H1 (cell line): ENCODE data around the gene BRAP. TPM values are rescaled to one million over a fixed set of nuclear protein-coding genes. Genes with fewer than 3 reads are reported as not detected.

ENCODE experiments used
- CTCF ChIA-PET: fragments of 300-600 bp; sonication (Branson Sonifier 250); formaldehyde crosslinking; loops from one replicate; lab custom pipeline; 2021; ENCODE audit not compliant: partially characterized antibody; lab: Charles Lee
- POLR2A ChIA-PET: fragments of 300-600 bp; sonication (Branson Sonifier 250); formaldehyde crosslinking; loops from one replicate; lab custom pipeline; 2021; ENCODE audit warnings: inconsistent platforms; ENCODE audit not compliant: partially characterized antibody; lab: Charles Lee
- DNase-seq, 2 experiments: peaks; one replicate each; pipeline versions ENCODE4 v3.0.0 to v3.0.0-alpha.2; 2010 to 2022; ENCODE audit warnings: low spot score in 2 of 2, low read depth in 1 of 2, mixed read lengths in 1 of 2
- FAIRE-seq: peaks from 2 replicates; lab custom pipeline; 2011; peaks lifted over from hg19 to GRCh38; lab: Jason Lieb, UNC
- H2AFZ ChIP-seq: 2 replicates; pipeline ENCODE4 v1.8.1; 2012; ENCODE audit warnings: low read length, inconsistent platforms
- H2AK5ac ChIP-seq: 2 replicates; pipeline ENCODE4 v1.6.1; 2013; ENCODE audit warnings: low read depth, low read length
- H2BK120ac ChIP-seq: replicated peaks from 2 replicates; pipeline ENCODE3; 2013; ENCODE audit warnings: low read depth, low read length, inconsistent platforms
- H2BK12ac ChIP-seq: 2 replicates; pipeline ENCODE4 v1.6.1; 2013; ENCODE audit warnings: low read depth, low read length
- H2BK15ac ChIP-seq: 2 replicates; pipeline ENCODE4 v1.6.1; 2013; ENCODE audit warnings: low read length
- H2BK20ac ChIP-seq: 2 replicates; pipeline ENCODE4 v1.6.1; 2013; ENCODE audit warnings: low read length
- H2BK5ac ChIP-seq: 2 replicates; pipeline ENCODE4 v1.6.1; 2013; ENCODE audit warnings: low read depth, low read length
- H3K14ac ChIP-seq: 2 replicates; pipeline ENCODE4 v1.6.1; 2013; ENCODE audit warnings: inconsistent platforms; ENCODE audit not compliant: insufficient read length
- H3K18ac ChIP-seq: 2 replicates; pipeline ENCODE4 v1.6.1; 2013; ENCODE audit warnings: low read length; ENCODE audit errors: extremely low read depth
- H3K23ac ChIP-seq: 2 replicates; pipeline ENCODE4 v1.6.1; 2013; ENCODE audit warnings: inconsistent platforms; ENCODE audit not compliant: insufficient read length
- H3K23me2 ChIP-seq: 2 replicates; pipeline ENCODE4 v1.6.1; 2013; ENCODE audit warnings: low read depth, low read length
- H3K27ac ChIP-seq: 2 replicates; pipeline ENCODE4 v1.6.1; 2011; ENCODE audit warnings: low read depth, low read length, inconsistent platforms
- H3K27me3 ChIP-seq, 4 experiments: replicated peaks in 1 of 4; 1 replicate in 1 of 4; 2 replicates in 3 of 4; pipeline versions ENCODE4 v1.6.1 to v1.8.1; 2011 to 2013; ENCODE audit warnings: low read length in 3 of 4, mild to moderate bottlenecking in 3 of 4, inconsistent platforms in 2 of 4, mixed read lengths in 2 of 4, moderate library complexity in 1 of 4; ENCODE audit not compliant: control insufficient read depth in 3 of 4, insufficient read depth in 3 of 4; ENCODE audit errors: extremely low read depth in 1 of 4
- H3K36me3 ChIP-seq, 4 experiments: 2 replicates each; pipeline versions ENCODE4 v1.6.1 to v1.8.1; 2011 to 2013; ENCODE audit warnings: mild to moderate bottlenecking in 4 of 4, low read length in 3 of 4, moderate library complexity in 2 of 4, control low read depth in 1 of 4, inconsistent platforms in 1 of 4; ENCODE audit not compliant: insufficient read depth in 4 of 4, control insufficient read depth in 2 of 4
- H3K4ac ChIP-seq: replicated peaks from 2 replicates; pipeline ENCODE3; 2013; ENCODE audit warnings: low read length, low read depth, mixed read lengths, inconsistent platforms; ENCODE audit not compliant: insufficient read length
- H3K4me1 ChIP-seq, 4 experiments: replicated peaks in 1 of 4; 1 replicate in 1 of 4; 2 replicates in 3 of 4; pipeline versions ENCODE4 v1.6.1 to v1.8.1; 2011 to 2013; ENCODE audit warnings: low read length in 3 of 4, inconsistent platforms in 2 of 4, mixed read lengths in 1 of 4; ENCODE audit not compliant: insufficient read depth in 4 of 4, control insufficient read depth in 3 of 4
- H3K4me2 ChIP-seq, 2 experiments: 2 replicates each; pipeline versions ENCODE4 v1.6.1 to v1.8.1; 2011 to 2013; ENCODE audit warnings: low read depth in 2 of 2, low read length in 2 of 2, control low read depth in 1 of 2, inconsistent platforms in 1 of 2, mild to moderate bottlenecking in 1 of 2; ENCODE audit not compliant: insufficient read depth in 1 of 2
- H3K4me3 ChIP-seq, 4 experiments: fragments of 200-600, 300-600 bp in 1 of 4; sonication (generic), shearing (Covaris generic), sonication (Bioruptor Twin) in 1 of 4; 2 replicates each; pipeline versions ENCODE4 v1.5.1 to v1.8.1; 2011 to 2016; ENCODE audit warnings: low read length in 4 of 4, low read depth in 3 of 4, control low read depth in 2 of 4, inconsistent platforms in 2 of 4, mild to moderate bottlenecking in 2 of 4, mixed read lengths in 1 of 4, moderate library complexity in 1 of 4; ENCODE audit not compliant: insufficient read depth in 2 of 4; ENCODE audit errors: extremely low read depth in 1 of 4
- H3K56ac ChIP-seq: replicated peaks from 2 replicates; pipeline ENCODE3; 2013; ENCODE audit warnings: low read depth, mild to moderate bottlenecking, mixed read lengths, low read length, inconsistent platforms; ENCODE audit not compliant: insufficient read length
- H3K79me1 ChIP-seq: 2 replicates; pipeline ENCODE4 v1.6.1; 2013; ENCODE audit warnings: low read depth, low read length, control low read depth
- H3K79me2 ChIP-seq, 2 experiments: 2 replicates each; pipeline versions ENCODE4 v1.6.1 to v1.8.1; 2012 to 2013; ENCODE audit warnings: low read length in 2 of 2, mild to moderate bottlenecking in 2 of 2, inconsistent platforms in 1 of 2; ENCODE audit not compliant: insufficient read depth in 2 of 2, control insufficient read depth in 1 of 2
- H3K9ac ChIP-seq, 4 experiments: replicated peaks in 1 of 4; 1 replicate in 1 of 4; 2 replicates in 3 of 4; pipeline versions ENCODE4 v1.6.1 to v1.8.1; 2011 to 2013; ENCODE audit warnings: low read depth in 3 of 4, low read length in 3 of 4, control low read depth in 2 of 4, mild to moderate bottlenecking in 2 of 4, moderate library complexity in 2 of 4, inconsistent platforms in 1 of 4; ENCODE audit errors: extremely low read depth in 1 of 4
- H3K9me3 ChIP-seq, 2 experiments: 2 replicates each; pipeline versions ENCODE4 v1.6.1 to v1.8.1; 2012 to 2013; ENCODE audit warnings: mild to moderate bottlenecking in 2 of 2, moderate library complexity in 2 of 2, control low read depth in 1 of 2, inconsistent platforms in 1 of 2, low read depth in 1 of 2, low read length in 1 of 2, mixed read lengths in 1 of 2; ENCODE audit not compliant: insufficient read depth in 2 of 2
- H4K20me1 ChIP-seq, 2 experiments: replicated peaks in 1 of 2; 2 replicates each; pipeline versions ENCODE3 to v1.8.1; 2011 to 2013; ENCODE audit warnings: inconsistent platforms in 2 of 2, low read length in 2 of 2, mild to moderate bottlenecking in 1 of 2; ENCODE audit not compliant: insufficient read depth in 2 of 2, control insufficient read depth in 1 of 2
- H4K5ac ChIP-seq: 2 replicates; pipeline ENCODE4 v1.6.1; 2013; ENCODE audit warnings: low read length, low read depth, mixed read lengths, inconsistent platforms; ENCODE audit not compliant: insufficient read length
- H4K8ac ChIP-seq: 2 replicates; pipeline ENCODE4 v1.8.0; 2013; ENCODE audit warnings: mild to moderate bottlenecking, moderate library complexity, low read length, inconsistent platforms; ENCODE audit not compliant: insufficient read depth; ENCODE audit errors: extremely low read depth
- H4K91ac ChIP-seq: replicated peaks from 2 replicates; pipeline ENCODE3; 2013; ENCODE audit warnings: low read length, mixed read lengths, inconsistent platforms; ENCODE audit not compliant: insufficient read length
- CHD1 ChIP-seq: IDR thresholded peaks from 2 replicates; pipeline ENCODE4 v1.6.1; 2012; ENCODE audit warnings: low read depth, low read length, improper control_type of control experiment
- CREB1 ChIP-seq: IDR thresholded peaks from 2 replicates; pipeline ENCODE4 v1.6.1; 2012; ENCODE audit warnings: inconsistent platforms
- CTCF ChIP-seq, 3 experiments: IDR thresholded peaks; 1 replicate in 2 of 3; 2 replicates in 1 of 3; pipeline versions ENCODE4 v1.5.1 to v1.6.1; 2011; ENCODE audit warnings: low read length in 3 of 3, mild to moderate bottlenecking in 3 of 3, inconsistent platforms in 2 of 3, low read depth in 1 of 3, moderate library complexity in 1 of 3; ENCODE audit not compliant: insufficient read depth in 1 of 3; ENCODE audit errors: control extremely low read depth in 1 of 3
- E2F6 ChIP-seq: IDR thresholded peaks from 2 replicates; pipeline ENCODE4 v1.6.1; 2012; ENCODE audit warnings: inconsistent platforms
- JUND ChIP-seq: IDR thresholded peaks from 2 replicates; pipeline ENCODE4 v1.6.1; 2011; ENCODE audit warnings: mild to moderate bottlenecking, improper control_type of control experiment, low read length
- MAX ChIP-seq: IDR thresholded peaks from 2 replicates; pipeline ENCODE4 v1.6.1; 2012; ENCODE audit warnings: inconsistent platforms
- POLR2A ChIP-seq, 2 experiments: IDR thresholded peaks; 1 replicate in 1 of 2; 2 replicates in 1 of 2; pipeline ENCODE4 v1.6.1; 2011; ENCODE audit warnings: low read depth in 2 of 2, low read length in 2 of 2, mild to moderate bottlenecking in 2 of 2; ENCODE audit errors: control extremely low read depth in 1 of 2
- POLR2AphosphoS5 ChIP-seq: IDR thresholded peaks from 2 replicates; pipeline ENCODE4 v1.6.1; 2011; ENCODE audit warnings: low read depth, low read length
- SIN3A ChIP-seq, 2 experiments: IDR thresholded peaks in 1 of 2; conservative IDR thresholded peaks in 1 of 2; 2 replicates each; pipeline ENCODE4 v1.6.1; 2011 to 2012; ENCODE audit warnings: low read length in 2 of 2, improper control_type of control experiment in 1 of 2, low read depth in 1 of 2, mild to moderate bottlenecking in 1 of 2
- TCF12 ChIP-seq: IDR thresholded peaks from 2 replicates; pipeline ENCODE4 v1.6.1; 2011; ENCODE audit warnings: low read depth, mild to moderate bottlenecking, low read length
- TEAD4 ChIP-seq: IDR thresholded peaks from 2 replicates; pipeline ENCODE4 v1.6.1; 2012; ENCODE audit warnings: low read depth, low read length, inconsistent platforms, mixed read lengths
- WGBS, 2 experiments: shearing (Covaris generic) in 1 of 2; methylation state at CpG; one replicate each; pipeline versions ENCODE4 v1.1.6 to v1.1.7; 2013 to 2015; ENCODE audit warnings: low lambda C conversion rate in 2 of 2, mixed read lengths in 2 of 2, inconsistent platforms in 1 of 2, low coverage in 1 of 2, missing lambda C conversion rate in 1 of 2; ENCODE audit not compliant: insufficient replicate concordance in 2 of 2, insufficient coverage in 1 of 2, insufficient read length in 1 of 2; ENCODE audit errors: extremely low coverage in 1 of 2, missing lambda C conversion rate in 1 of 2; 5-methylcytosine and 5-hydroxymethylcytosine counted together
- polyA plus RNA-seq, 7 experiments: library from polyadenylated mRNA; depleted of rRNA in 3 of 7; stranded (reverse) in 5 of 7; unstranded in 2 of 7; fragments of >200 nt in 5 of 7; fragments of 200-250 nt in 2 of 7; gene quantifications; 1 replicate in 5 of 7; 2 replicates in 1 of 7; 4 replicates in 1 of 7; pipeline versions ENCODE4 v1.2.1 to v1.2.3, GENCODE V29; 2011 to 2013; ENCODE audit warnings: missing spikeins in 2 of 7, mixed read lengths in 2 of 7
- total RNA-seq: library from RNA; stranded (reverse); fragmentation: NEBNext Ultra II Directional; extraction: Animal tissue kit (Norgen Biotek cat#: 25700); gene quantifications from 2 replicates; pipeline ENCODE4 v1.2.1, GENCODE V29; 2021

BRAP gene
- total and polyA plus RNA-seq, 2 of the 8 experiments (the other 6 are each of a cell fraction or from before 2014, with no cell fraction given) = 12.8 to 22.2 TPM

- no peak overlapping the region for H2BK15ac ChIP-seq
- H2BK5ac ChIP-seq = no peak overlapping the region
- no peak overlapping the region for H2BK12ac ChIP-seq
- no peak overlapping the region for H3K27ac ChIP-seq
- ChIA-PET POLR2A (interaction anchor here (1.2 to 2.0 kb wide), 2 partner anchors 13 to 40 kb away, joined by 4 to 6 read pairs; no protein-coding TSS in a partner anchor), CTCF (interaction anchor here (1.7 kb wide), 1 partner anchor 84 kb away, joined by 4 read pairs; no protein-coding TSS in a partner anchor)
- no peaks in the 10 kb centered on the region for H3K23me2 ChIP-seq
- H3K14ac ChIP-seq = no peak overlapping the region
- H3K18ac ChIP-seq = no peak overlapping the region
- no peak overlapping the region for H4K5ac ChIP-seq
- H4K91ac ChIP-seq = no peak overlapping the region
- no peak overlapping the region for H2BK120ac ChIP-seq
- no peak overlapping the region for H3K56ac ChIP-seq
- WGBS, 2 experiments = 90% methylated on average over 2 of the region's 2 CpGs; no CpG with 5 or more reads in 1 of the 2 experiments
- H3K4me3 ChIP-seq = no peak overlapping the region
- no peaks in the 10 kb centered on the region for H3K79me1 ChIP-seq
- H3K79me2 ChIP-seq = no peaks in the 10 kb centered on the region
- no peak overlapping the region for H4K8ac ChIP-seq
- no peak overlapping the region for H2AFZ ChIP-seq
- H3K23ac ChIP-seq = no peak overlapping the region
- no peak overlapping the region for H2AK5ac ChIP-seq
- H3K27me3 ChIP-seq = no peaks in the 10 kb centered on the region
- peaks cover 0 to 5% of the 10 kb centered on the region in 2 experiments for H4K20me1 ChIP-seq
- H3K4me2 ChIP-seq = no peak overlapping the region
- no peak for FAIRE-seq
- no peak overlapping the region for H2BK20ac ChIP-seq
- DNase-seq = no peak
- H3K4ac ChIP-seq = no peak overlapping the region
- H3K9me3 ChIP-seq = peaks cover 0 to 4% of the 10 kb centered on the region in 2 experiments; a peak in 1 of 4 replicates
- no peak overlapping the region for H3K9ac ChIP-seq
- peaks cover 0 to 8% (median 1%) of the 10 kb centered on the region in 4 experiments; a peak in 3 of 8 replicates for H3K36me3 ChIP-seq
- H3K4me1 ChIP-seq = no peaks in the 10 kb centered on the region
- TF ChIP-seq TEAD4 = no peak
- no peak for TF ChIP-seq CREB1
- TF ChIP-seq CHD1 = no peak
- TF ChIP-seq MAX = no peak
- no peak for TF ChIP-seq CTCF (IDR thresholded peaks at IDR 0.05; ENCODE audit: control extremely low read depth in 1 of 3, insufficient read depth in 1 of 3, low read depth in 1 of 3, low read length in 3 of 3)
- TF ChIP-seq SIN3A (conservative IDR thresholded peaks at IDR 0.05 in 1 of 2, IDR thresholded peaks at IDR 0.05 in 1 of 2; ENCODE audit: low read depth in 1 of 2, low read length in 2 of 2) = no peak
- no peak for TF ChIP-seq POLR2A (IDR thresholded peaks at IDR 0.05; ENCODE audit: control extremely low read depth in 1 of 2, low read depth in 2 of 2, low read length in 2 of 2)
- no peak for TF ChIP-seq TCF12
- no peak for TF ChIP-seq E2F6
- no peak for TF ChIP-seq JUND
- no peak for TF ChIP-seq POLR2AphosphoS5
These were observed 43.0 kb upstream of the BRAP start for GRCh38 chr12:111728795-111729194.
